Right ventricle myocardium inferior (tissue), 1 donor: ENCODE data around the gene DNAI2. TPM values are rescaled to one million over a fixed set of nuclear protein-coding genes. Genes with fewer than 3 reads are reported as not detected.

Source experiments
- total RNA-seq: library from RNA; stranded (reverse); fragmentation: NEBNext Ultra II Directional; extraction: Animal tissue kit (Norgen Biotek cat#: 25700); gene quantifications from one replicate; pipeline ENCODE4 v1.2.1, GENCODE V29; 2021
- donor health status: DM: no; HTN: yes; CAD: no; lungs with severe emphysema.

DNAI2 gene
- total RNA-seq, 1 donor from 2014 or later = not detected

Other genes with a start within 250 kb of the DNAI2 start
- 747 TPM for gene RPL38, start 70.6 kb upstream of the DNAI2 start, total RNA-seq
- 39.2 TPM for gene TTYH2, start 60.7 kb upstream of the DNAI2 start, total RNA-seq
- 0.16 TPM for gene KIF19, start 52.0 kb downstream of the DNAI2 start, total RNA-seq
- not detected for gene BTBD17, start 87.6 kb downstream of the DNAI2 start, total RNA-seq
- not detected for gene GPR142, start 93.3 kb downstream of the DNAI2 start, total RNA-seq
- gene GPRC5C, start 157.9 kb downstream of the DNAI2 start, total RNA-seq = 37.2 TPM
- 2.4 TPM for gene CD300A, start 192.4 kb downstream of the DNAI2 start, total RNA-seq